GM18511 (cell line): Measurements from ENCODE around the gene SRCIN1.

ENCODE experiments used
- ATAC-seq: cut with Tn5 transposase; IDR thresholded peaks from one replicate; pipeline ENCODE4 v1.9.1; 2021; ENCODE audit warnings: mild to moderate bottlenecking, moderate library complexity; ENCODE audit not compliant: unreplicated experiment

Gene SRCIN1

DNA sequence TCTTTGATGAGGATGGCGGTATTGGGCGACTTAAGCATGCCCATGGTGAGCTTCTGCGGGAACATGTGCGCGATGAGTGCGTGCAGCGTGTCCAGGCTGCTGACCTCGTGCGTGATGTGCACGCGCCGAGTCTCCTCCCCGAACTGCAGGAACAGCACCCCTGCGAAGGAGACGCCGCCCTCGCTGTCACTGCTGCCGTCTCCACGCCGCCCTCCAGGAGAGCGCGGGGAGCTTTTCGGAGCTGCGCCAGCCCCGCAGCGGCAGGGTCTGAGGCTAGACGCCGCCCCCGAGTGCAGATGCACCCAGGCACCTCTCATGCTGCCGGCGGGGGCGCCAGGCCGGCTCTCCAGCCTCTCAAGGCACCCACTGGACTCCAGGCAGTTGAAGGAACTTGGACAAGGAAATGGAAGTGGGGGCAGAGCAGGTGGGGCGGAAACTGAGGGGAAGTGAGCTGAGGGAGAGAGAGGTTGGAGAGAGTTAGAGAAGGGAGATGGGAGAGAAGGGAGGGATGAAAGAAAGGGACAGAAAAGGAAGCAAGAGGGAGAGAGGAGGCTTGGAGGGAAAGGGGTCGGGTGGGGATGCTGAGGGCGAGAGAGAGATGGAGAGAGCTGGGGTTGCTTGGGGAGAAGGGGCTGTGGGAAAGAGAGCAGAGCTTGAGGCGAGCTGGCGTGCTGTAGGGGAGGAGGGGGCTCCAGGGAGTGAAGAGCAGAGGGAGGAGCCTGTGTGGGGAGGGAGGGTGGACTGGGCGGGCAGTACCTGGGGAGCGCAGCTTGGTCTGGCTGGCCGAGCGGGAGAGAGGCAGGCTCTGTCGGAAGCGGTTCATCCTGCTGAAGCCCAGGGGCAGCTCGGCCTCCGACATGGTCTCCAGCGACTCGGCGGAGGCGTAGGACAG is 42.1 kb downstream of the SRCIN1 start:
- ATAC-seq: no peak

DNA sequence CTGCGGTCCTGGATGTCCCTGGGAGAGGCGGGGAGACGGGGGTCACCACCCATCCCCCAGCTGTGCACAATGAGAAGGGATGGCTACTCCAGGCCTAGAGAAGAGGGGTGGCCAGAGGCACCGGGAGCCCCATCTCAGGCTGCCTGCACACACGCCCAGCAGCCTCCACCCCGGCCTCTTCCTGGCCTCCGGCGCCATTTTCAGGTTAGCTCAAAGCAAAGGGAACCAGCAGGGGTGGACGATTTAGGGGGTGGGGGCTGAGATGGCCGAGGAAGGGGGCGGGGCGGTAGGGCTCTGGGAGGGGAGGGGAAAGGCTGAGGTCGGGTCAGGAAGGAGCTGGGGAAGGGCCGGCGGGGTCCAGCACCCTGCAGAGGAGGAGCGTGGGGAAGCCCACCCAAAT is 42.8 kb downstream of the SRCIN1 start:
- no peak for ATAC-seq

DNA sequence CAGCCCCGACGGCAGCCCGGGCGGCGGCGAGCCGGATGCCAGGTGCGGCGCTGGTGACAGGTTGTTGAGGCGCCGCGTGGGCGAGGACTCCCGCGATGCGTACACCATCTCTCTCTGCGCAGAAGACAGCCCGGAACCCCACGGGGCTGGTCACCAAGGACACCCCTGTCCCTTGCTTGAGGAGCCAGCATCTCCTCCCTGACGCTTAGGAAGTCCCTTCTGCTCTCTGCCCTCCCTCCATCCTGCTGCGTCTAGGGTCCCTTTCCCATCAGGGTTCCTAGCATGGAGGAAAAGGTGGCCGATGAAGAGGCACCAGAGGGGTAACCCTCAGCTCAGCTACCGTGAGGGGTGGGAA is 43.6 kb downstream of the SRCIN1 start:
- ATAC-seq: no peak

DNA sequence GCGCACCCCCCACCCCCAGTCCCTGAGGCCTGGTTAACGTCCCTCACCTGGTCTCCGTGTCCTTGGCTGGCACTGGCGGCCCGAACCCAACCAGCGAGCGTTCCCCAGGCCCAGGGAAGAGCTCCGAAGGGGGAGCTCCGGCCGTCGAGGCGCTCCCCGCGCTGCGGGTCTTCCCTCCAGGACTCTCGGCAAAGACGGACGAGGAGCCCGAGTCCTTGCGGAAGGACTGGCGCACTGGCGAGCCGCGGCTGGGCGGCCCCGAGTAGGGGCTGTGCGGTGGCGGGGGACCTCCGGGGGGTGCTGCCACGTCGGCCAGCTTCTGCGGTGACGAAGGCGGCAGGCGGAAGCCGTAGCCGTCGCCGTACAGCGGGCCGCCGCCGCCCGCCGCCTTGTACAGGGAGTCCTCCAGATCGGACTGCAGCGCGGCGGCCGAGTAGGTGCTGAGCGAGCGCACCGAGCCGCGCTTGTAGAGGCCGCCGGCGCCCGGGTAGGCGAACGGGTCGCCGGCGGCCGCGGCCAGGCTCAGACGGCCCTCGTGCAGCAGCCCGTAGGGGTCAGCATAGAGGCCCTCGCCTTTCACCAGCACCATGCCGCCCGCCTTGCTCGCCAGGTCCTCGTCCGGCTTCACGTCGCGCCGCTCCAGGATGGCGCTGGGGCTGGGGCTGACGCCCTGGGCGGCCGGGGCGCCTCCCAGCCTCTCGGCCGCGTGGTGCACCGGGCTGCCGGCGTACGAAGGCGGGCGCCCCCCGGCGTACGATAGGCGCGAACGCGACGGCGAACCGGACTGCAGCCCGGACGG is 44.1 kb downstream of the SRCIN1 start:
- ATAC-seq: no peak

GRCh38 chr17:38560503-38561318 is 45.0 kb downstream of the SRCIN1 start:
- no peak for ATAC-seq

DNA sequence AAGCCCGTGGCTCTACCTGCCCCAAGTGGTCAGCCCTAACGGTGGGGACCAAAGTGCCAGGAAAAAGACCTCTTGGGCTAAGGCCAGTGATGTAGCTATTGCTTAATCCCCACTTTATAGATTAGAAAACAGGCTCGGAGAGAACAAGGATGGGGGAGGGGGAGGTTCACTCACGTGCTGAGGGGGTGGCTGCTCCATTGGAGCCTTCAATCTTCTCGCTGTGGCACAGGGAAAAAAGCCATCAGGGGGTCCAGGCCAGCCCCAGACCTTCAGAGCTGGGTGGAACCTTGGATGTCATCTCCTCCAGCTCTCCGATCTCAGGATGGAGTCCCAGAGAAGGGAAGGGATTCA is 45.9 kb downstream of the SRCIN1 start:
- ATAC-seq: no peak

DNA sequence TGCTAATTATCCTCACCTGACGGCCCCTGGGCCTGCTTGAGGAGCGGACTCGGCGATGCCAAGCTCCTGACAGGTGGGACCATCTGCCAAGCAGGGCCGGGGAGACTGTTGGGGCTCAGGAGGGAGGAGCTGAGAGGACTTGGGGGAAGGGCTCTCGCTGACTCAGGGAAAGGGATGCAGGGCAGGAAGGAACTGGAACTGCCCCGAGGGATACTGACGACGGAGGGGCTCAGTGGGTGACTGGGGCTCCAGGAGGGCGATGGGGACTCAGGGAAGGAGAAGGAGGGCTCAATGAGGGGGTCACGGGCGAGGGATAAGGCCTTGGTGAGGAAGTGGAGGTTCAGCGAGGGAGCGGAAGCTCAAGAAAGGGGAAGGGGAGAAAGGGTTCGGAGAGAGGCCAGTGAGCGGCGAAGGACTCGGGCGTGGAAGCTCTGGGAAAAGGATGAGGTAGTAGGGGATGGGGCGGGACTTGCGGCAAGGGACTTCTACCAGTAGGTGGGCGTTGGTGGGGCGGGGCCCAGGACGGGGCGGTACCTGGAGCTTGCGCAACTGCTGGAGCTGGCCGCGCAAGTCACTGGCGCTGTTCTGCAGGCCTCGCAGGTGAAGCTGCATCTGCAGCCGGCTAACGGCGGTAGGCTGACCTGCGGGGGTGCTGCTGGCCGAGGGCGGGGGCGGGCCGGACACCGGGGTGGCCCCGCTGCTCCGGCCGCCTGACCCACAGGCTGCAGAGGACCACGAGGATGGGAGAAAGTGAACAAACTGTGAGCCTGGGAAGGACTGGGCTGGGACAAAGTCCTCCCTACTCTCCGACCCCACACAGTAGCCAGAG is 46.5 kb downstream of the SRCIN1 start:
- peak; percentile 76 for ATAC-seq

GRCh38 chr17:38558728-38559050 is 47.1 kb downstream of the SRCIN1 start:
- ATAC-seq: no peak

DNA sequence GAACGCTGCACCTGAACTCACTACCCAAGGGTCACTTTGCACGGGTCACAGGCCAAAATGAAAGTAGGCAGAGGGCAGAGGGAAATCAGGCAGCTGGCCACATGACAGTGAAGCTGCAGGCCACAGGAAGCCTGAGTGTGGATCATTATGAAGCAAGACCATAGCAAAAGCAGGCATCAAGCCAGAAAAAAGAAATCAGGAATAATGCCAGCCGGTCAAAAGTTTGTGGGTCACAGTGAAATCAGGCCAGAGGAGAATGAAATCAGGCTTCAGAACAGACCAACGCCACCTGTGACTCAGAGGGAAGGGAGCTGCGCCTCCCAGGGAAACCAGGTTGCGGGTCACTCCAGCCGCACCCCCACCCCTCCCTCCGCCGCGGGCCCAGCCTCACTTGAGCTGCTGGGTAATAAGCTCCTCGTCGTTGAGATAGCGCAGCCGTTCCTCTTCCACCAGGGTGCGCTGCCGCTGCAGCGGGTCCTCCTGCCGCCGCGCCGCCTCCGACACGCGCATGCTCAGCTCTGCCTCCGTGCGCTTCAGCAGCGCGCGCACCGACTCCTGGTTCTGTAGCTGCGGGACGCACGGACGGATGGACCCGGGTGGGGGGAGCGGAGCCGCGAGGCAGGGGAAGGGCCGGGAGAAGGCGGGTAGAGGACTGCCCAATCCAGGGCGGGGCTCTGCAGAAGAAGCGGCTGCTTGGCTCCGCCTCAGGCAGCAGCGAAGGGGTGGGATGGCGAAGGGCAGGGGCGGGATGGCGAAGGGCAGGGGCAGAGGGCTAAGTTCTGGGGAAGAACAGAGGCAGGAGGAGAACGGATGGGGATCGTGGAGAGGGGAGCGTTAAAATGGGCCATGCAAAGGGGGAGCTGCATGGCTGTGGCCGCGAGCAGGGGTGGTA is 47.7 kb downstream of the SRCIN1 start:
- peak; percentile 62 for ATAC-seq

DNA sequence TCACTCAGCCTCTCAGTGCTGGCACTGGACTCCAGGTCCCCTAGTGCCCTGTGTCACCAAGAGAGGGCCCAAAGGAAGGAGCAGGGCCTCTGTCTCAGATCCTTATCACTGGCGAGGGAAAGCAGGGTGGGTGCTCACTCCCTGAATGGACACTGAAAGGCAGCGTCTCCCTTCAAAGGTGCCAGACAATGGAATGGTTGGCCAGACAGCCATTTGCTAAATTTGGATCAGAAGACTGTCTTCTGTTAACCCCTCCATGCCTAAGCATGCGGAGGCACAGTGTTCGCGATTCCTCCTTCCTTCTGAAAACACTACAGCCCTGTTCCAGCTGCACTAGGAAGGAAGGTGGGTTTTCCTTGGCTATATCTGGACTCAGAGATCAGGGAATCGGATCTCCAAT is 48.4 kb downstream of the SRCIN1 start:
- no peak for ATAC-seq

DNA sequence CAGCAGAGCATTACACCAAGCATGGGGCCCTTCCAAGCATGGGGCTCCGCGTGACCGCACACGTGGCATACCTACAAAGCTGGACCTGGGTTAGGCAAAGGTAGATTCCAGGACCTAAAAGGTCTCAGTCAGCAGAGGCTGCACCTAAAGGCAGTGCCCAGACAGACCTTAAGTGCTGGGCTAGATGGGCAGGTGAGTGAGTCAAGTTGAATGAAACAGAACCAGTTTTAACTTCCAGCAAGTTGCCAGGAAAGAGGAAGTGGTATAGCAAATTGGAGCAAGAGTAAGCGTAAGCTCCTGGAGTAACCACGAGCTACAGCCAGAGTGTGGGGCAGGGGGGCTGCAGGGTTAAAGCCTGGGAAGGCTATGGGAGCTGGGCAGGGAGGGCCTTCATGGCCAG is 49.5 kb downstream of the SRCIN1 start:
- ATAC-seq: no peak

- ATAC-seq: no peak
Measured at GRCh38 chr17:38554430-38555350, 51.1 kb downstream of the SRCIN1 start.

DNA sequence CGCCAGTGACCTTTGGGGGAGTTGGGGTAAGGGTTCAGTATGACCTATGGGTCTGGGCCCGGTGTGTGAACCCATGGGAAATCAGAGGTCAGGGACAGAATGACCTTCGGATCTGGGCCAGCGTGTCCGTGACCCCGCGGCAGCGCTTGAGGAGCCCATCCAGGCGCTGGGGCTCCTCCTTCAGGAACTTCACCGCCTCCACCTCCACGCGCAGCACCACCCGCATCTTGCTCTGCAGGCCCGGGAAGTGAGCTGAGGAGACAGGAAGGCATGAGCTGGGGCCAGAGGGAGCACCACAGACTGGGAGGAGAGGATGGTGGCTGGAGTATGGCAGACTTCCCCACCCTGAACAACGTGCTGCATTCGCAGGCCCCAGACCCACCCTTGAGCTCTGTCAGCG is 53.4 kb downstream of the SRCIN1 start:
- no peak for ATAC-seq

DNA sequence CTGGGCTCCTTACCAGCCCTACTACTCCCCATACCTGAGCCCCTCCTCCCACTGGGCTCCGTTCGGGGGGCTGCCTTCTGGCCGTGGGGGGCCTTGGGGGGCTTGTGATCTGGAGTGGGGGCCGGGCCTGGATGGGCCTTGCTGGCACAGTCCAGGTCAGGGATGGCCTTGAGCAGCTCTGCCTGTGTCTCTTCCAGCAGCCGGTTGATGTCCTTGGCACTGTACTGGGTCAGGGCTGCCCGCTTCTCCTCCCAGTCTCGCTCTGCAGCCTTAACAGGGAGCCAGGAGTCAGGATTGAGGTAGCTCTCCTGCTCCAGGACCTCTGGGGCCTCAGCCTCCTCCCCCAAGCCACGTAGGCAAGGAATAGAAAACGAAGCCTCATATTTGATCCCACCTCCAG is 54.6 kb downstream of the SRCIN1 start:
- ATAC-seq: no peak

DNA sequence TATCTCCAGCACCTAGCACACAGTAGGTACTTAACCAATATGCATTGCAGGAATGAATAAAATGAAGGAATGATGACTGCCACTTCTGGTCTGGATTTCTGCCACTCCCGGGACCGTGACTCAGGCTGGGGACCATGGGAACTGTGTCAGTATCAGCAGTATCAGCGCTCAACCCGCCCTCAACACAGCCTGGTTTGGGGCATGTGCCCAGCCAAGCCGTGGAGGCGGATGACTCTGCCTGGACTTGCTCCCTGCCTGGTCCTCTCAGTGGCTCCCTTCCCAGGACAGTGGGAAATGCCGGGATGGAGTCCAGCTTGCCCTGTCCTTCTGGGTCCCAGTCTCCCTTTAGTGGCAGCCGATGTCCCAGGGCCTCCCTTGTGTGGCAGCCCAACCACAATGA is 55.1 kb downstream of the SRCIN1 start:
- ATAC-seq: no peak

DNA sequence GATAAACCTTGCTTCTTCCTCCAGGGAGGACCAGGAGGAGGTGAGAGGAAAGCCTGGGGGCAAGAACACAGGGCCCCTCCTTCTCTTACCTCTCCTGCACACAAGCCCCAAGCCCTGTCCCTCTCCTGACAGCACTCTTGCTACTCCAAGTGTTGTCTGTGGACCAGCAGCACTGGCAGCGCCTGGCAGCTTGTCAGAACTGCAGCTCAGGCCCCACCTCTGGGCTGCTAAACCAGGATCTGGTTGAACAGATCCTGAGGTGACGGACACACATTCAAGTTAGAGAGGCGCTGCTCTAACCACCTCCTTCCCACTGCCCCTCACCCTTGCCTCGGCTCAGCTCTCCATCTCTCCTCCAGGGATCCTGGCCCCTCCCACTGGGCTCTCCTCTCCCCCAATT is 56.5 kb downstream of the SRCIN1 start:
- ATAC-seq: no peak

GRCh38 chr17:38547444-38547843 is 58.3 kb downstream of the SRCIN1 start:
- ATAC-seq: no peak

DNA sequence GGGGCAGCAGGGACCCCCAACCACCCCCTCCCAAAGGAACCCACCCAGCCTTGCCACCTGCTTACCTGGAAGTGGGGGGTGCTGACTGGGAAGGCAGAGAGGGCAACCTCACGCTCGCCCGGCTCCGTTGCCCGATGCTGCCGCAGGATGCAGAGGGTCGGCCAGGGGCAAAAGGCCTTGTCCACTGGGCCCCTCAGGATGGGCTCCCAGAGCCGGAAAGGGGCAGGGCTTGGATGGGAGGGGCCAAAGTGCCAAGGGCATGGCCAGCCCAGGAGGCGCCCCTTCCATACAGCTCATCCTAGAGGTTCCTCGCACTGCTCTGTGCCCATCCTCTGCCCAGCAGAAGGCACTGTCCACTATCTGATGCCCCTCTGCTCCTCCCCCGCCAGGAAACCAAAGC is 59.4 kb downstream of the SRCIN1 start:
- no peak for ATAC-seq
